Chondrocyte (in vitro differentiated cells): Measurements from ENCODE around the gene LIM2. TPM values are rescaled to one million over a fixed set of nuclear protein-coding genes. Genes with fewer than 3 reads are reported as not detected.
"Not testable (repeated sequence)": the region's sequence is repeated elsewhere in the genome, so short reads cannot be mapped to it uniquely, and the experiment has no call there.

Experiments
- DNase-seq: peaks from one replicate; pipeline ENCODE4 v3.0.0; 2021; ENCODE audit warnings: mixed read lengths, low spot score
- H3K27ac Mint-ChIP-seq: one replicate; pipeline ENCODE4 v1.8.0; 2021; ENCODE audit warnings: mild to moderate bottlenecking, moderate library complexity, mixed read lengths; ENCODE audit not compliant: unreplicated experiment
- H3K27me3 Mint-ChIP-seq: 2 replicates; pipeline ENCODE4 v1.8.0; 2021; ENCODE audit warnings: low read depth, mixed read lengths
- H3K36me3 Mint-ChIP-seq: 2 replicates; pipeline ENCODE4 v1.8.0; 2021; ENCODE audit warnings: low read depth, mixed read lengths
- H3K4me1 Mint-ChIP-seq: 2 replicates; pipeline ENCODE4 v1.8.0; 2021; ENCODE audit warnings: low read depth, mild to moderate bottlenecking, mixed read lengths
- H3K4me3 Mint-ChIP-seq: one replicate; pipeline ENCODE4 v1.8.0; 2021; ENCODE audit warnings: mild to moderate bottlenecking, moderate library complexity, mixed read lengths; ENCODE audit not compliant: unreplicated experiment
- H3K9me3 Mint-ChIP-seq: 2 replicates; pipeline ENCODE4 v1.8.0; 2021; ENCODE audit warnings: low read depth, mixed read lengths
- total RNA-seq: library from RNA; stranded (reverse); gene quantifications from 3 replicates; pipeline ENCODE4 v1.2.1, GENCODE V29; 2021
- TF ChIP-seq, protein P1 (sequence below): fragments of 200-600 bp; sonication (generic); IDR thresholded peaks from 2 replicates; pipeline ENCODE4 v1.5.0; 2021; ENCODE audit warnings: antibody characterized with exemption, mild to moderate bottlenecking, moderate library complexity

LIM2 gene
- total RNA-seq, 1 donor from 2014 or later: not detected

DNA sequence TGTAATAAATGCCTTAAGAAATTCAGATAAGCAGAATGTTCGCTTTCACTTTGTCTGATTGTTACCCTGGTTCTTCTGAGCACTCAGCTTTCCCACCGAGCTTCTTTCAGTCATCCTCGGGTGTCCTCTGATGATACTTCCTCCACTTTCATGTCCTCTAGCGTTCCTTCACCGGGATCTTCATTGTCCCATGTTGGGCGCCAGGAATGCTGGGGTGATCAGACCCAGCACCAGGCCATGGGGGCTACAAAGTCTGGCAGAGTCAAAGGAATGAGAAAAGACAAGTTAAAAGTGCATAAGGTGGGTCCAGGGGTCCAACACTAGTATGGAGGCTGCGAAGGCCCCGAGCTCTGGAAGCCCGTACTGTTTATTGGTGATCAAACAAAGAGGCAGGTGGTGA, 14.3 kb upstream of the LIM2 start:
- Mint-ChIP-seq H3K4me3 (no peak overlapping the region), H3K27me3 (no peaks in the 10 kb centered on the region), H3K36me3 (peaks cover 3% of the 10 kb centered on the region), H3K27ac (no peak overlapping the region), H3K4me1 (no peaks in the 10 kb centered on the region), H3K9me3 (peaks cover 27% of the 10 kb centered on the region)
- DNase-seq: no peak
- TF ChIP-seq, protein P1, sequence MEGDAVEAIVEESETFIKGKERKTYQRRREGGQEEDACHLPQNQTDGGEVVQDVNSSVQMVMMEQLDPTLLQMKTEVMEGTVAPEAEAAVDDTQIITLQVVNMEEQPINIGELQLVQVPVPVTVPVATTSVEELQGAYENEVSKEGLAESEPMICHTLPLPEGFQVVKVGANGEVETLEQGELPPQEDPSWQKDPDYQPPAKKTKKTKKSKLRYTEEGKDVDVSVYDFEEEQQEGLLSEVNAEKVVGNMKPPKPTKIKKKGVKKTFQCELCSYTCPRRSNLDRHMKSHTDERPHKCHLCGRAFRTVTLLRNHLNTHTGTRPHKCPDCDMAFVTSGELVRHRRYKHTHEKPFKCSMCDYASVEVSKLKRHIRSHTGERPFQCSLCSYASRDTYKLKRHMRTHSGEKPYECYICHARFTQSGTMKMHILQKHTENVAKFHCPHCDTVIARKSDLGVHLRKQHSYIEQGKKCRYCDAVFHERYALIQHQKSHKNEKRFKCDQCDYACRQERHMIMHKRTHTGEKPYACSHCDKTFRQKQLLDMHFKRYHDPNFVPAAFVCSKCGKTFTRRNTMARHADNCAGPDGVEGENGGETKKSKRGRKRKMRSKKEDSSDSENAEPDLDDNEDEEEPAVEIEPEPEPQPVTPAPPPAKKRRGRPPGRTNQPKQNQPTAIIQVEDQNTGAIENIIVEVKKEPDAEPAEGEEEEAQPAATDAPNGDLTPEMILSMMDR: no peak

DNA sequence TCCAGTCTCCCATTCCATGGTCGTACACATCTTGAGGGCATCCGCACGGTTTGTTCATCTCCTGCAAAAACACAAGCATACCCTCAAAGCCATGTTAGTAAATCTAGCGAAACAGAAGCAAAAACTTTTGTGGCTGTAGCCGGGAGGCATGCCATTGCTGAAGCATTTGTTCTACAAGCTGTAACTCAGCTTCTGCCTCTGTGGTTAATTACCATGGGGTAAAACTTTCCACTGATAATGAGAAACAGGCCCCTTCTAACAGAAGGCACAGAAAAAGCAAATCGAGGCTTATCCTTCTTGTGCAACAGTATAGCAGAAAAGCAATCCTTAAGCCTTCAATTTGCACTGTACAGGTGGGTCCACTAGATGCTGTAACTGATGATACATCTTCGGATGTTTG, 12.2 kb upstream of the LIM2 start:
- not testable (repeated sequence) for H3K36me3 Mint-ChIP-seq, H3K27ac Mint-ChIP-seq, H3K27me3 Mint-ChIP-seq, H3K4me1 Mint-ChIP-seq, DNase-seq, H3K4me3 Mint-ChIP-seq
- peaks cover 21% of the 10 kb centered on the region for H3K9me3 Mint-ChIP-seq

DNA sequence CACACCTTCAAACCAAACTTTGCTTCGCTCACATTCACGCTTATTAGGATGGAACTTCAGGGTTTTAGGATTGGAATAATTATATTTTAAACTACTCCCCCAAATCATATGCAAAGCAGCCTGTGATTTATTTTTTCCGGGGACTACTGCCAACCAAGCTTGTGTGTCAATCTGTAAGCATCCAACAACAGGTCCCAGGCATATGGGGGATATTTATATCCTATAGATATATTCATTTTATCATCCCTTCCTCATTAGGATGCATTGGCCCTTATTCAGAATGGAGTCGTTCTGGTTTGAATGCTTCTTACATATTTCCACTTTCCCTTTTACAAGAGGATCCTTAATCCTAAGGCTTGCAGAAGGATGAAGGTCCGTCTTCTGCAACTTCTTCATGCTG, 11.5 kb upstream of the LIM2 start:
- Mint-ChIP-seq H3K27ac (no peak overlapping the region), H3K27me3 (no peaks in the 10 kb centered on the region), H3K36me3 (peaks cover 3% of the 10 kb centered on the region), H3K4me1 (peaks cover 8% of the 10 kb centered on the region), H3K9me3 (peaks cover 21% of the 10 kb centered on the region), H3K4me3 (no peak overlapping the region)
- TF ChIP-seq, protein P1: no peak
- DNase-seq: no peak

DNA sequence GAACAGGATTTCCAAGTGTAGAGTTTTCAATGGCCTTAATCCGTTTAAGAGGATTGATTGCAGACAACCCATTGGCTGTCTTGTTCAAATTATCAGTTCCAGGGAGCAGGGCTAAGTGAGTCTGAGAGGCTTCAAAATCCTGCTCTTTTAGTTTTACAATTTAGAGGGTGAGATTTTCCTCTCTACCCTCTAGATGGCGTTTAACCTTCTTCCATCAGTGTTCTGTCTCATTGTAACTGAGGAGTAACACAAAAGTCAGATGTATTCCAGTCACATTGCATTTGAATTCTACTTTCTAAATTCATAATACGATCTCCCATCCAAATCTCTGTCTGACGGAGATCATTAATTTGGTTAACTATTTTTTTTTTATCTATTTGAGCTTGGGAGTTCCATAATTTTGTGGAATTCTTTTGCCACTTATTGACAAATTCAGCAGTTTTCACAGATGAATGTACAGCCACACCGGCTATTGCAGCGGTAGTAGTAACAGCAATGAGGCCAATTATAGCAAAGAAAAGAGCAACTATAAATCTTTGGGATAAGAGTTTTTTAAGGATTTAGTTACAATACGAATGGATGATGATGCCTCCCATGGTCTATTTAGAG, 10.4 kb upstream of the LIM2 start:
- H3K9me3 Mint-ChIP-seq: peaks cover 15% of the 10 kb centered on the region
- no peak overlapping the region for H3K27ac Mint-ChIP-seq
- TF ChIP-seq, protein P1: peak; percentile 77
- H3K36me3 Mint-ChIP-seq: peaks cover 3% of the 10 kb centered on the region
- no peak overlapping the region for H3K4me3 Mint-ChIP-seq
- peaks cover 14% of the 10 kb centered on the region for H3K4me1 Mint-ChIP-seq
- no peaks in the 10 kb centered on the region for H3K27me3 Mint-ChIP-seq
- DNase-seq: no peak

- not testable (repeated sequence) for H3K9me3 Mint-ChIP-seq, DNase-seq, H3K4me3 Mint-ChIP-seq, H3K27me3 Mint-ChIP-seq, H3K36me3 Mint-ChIP-seq, H3K27ac Mint-ChIP-seq
- H3K4me1 Mint-ChIP-seq: peaks cover 14% of the 10 kb centered on the region
Observed at GRCh38 chr19:51397453-51397852, 9.7 kb upstream of the LIM2 start.

GRCh38 chr19:51396175-51396574, 8.4 kb upstream of the LIM2 start:
- TF ChIP-seq, protein P1: no peak

More at GRCh38 chr19:51396175-51396574, 8.4 kb upstream of the LIM2 start:
- Mint-ChIP-seq H3K27me3 (no peaks in the 10 kb centered on the region), H3K4me3 (no peak overlapping the region), H3K9me3 (no peaks in the 10 kb centered on the region), H3K36me3 (no peaks in the 10 kb centered on the region), H3K27ac (no peak overlapping the region), H3K4me1 (peaks cover 14% of the 10 kb centered on the region)
- DNase-seq: no peak
